ENCODE measurements around the gene C18orf54.
"Not testable (repeated sequence)": the region's sequence is repeated elsewhere in the genome, so short reads cannot be mapped to it uniquely, and the experiment has no call there.

The C18orf54 gene

DNA sequence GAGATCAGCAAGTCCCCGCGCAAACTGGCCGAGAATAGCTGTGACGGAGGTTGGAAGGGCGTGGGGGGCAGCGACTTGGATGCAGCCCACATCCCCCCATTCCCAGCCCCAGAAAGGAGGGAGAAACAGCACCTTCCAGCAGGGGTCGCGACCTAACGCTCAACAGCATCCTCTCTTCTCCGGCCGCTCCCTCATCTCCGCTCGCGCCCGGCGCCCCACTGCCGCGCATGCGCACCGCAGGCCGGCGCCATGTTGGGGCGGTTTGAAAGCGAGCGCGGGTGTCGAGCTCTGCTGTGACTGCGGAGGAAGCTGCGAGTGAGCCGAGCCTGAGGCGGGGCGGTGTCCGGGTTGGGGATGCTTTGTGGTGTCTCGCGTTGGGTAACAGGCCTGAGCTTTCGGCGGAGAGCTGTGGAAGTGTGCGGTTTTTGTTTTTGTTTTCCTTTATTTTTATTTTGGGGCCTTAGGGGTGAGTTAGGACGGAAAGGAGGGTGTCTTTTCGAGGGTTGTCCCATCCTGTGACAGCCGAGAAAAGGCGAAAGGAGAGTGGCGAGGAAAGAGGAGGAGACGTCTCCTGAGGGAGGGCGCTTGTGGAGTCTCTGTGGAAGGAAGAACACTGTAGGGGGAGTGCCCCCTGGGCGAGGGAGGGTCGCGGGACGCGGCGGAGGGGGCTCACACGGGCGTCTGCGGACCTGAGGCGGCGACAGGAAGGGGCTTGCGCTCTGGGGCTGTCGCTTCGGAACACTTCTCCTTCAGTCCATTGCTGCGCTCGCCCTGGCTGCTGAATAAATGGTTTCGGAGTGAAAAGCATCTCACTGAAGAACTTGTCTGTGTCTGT, at the start of gene C18orf54, which contains the start of gene STARD6:
Gene C18orf54 (plus strand): TSS at position 247 of the 835 bp plus-strand sequence. CDS start 2,667 bp downstream, outside the sequence.
Gene STARD6 (minus strand): TSS at position 199 of the 835 bp plus-strand sequence. CDS start 3,285 bp downstream, outside the sequence.
- DNase-seq, result peak; percentile 94

DNA sequence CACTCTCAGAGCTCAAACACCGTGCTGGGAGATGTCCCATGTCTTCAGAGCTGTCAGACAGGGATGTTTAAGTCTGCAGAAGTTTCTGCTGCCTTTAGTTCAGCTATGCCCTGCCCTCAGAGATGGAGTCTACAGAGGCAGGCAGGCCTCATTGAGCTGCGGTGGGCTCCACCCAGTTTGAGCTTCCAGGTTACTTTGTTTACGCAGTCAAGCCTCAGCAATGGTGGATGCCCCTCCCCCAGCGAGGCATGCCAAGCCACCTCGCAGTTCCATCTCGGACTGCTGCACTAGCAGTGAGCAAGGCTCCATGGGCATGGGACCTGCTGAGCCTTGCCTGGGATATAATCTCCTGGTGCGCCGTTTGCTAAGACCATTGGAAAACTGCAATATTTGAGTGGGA, 48.1 kb upstream of the C18orf54 start:
- not testable (repeated sequence) for DNase-seq

GRCh38 chr18:54316071-54316820, 41.5 kb upstream of the C18orf54 start:
- DNase-seq, result no peak

GRCh38 chr18:54323561-54323960, 34.1 kb upstream of the C18orf54 start:
- DNase-seq, result no peak

DNA sequence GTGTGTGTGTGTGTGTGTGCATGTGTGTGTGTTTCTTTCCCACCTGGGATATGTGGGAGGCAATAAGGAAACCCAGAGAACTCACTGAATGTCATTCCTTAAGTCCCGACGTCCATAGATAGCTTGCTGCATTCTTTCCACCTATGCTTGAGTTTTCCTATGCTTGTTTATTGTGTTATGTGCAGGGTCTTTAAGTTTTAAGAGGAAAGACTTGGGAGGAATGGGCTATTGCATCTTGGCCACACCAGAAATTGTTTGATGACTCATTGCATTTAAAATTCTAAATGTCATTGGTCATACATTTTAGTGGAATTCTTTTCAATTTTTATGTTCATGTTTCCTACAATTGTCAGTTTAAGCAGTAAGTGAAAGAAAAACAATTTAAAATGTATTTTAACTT, 33.7 kb upstream of the C18orf54 start:
- no peak for DNase-seq

DNA sequence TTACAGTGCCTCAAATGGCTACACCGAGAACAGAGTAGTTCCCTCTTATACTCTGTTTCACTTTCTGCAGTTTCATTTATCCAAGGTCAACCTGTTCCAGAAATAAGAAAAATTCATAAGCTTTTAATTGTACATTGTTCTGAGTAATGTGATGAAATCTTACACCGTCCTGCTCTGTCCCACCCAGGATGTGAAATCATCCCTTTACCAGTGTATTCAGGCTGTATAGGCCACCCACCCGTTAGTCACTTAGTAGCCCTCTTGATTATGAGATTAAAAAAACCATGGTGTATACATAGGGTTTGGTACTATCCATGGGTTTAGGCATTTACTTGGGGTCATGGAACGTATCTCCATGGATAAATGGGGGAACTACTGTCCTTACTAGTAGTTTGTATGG, 29.9 kb upstream of the C18orf54 start:
- no peak for DNase-seq

DNA sequence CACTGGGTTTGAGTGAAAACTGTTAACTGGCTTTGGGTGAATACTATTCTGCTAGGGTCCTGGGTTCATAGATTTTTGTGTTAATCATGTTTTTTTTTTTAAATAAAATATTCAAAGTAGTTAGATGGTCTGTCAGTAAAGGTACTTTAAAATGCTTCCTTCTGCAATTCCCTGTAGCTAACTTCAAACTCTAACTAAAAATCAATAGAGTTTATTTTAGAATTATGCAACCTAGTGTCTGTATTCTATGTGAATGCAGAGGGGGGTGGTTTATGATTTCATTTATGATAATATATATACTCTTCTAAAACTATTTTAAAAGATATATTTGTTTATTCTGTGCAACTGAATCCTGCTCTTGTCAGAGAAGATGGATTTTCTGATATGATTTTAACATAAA, 27.9 kb upstream of the C18orf54 start:
- no peak for DNase-seq

GRCh38 chr18:54330768-54331548, 26.7 kb upstream of the C18orf54 start:
- DNase-seq, result no peak

- DNase-seq, result no peak
Observed at GRCh38 chr18:54335638-54336173, 22.0 kb upstream of the C18orf54 start.

- DNase-seq, result no peak
Observed at GRCh38 chr18:54338230-54338629, 19.5 kb upstream of the C18orf54 start.

GRCh38 chr18:54351186-54351585, 6.5 kb upstream of the C18orf54 start:
- peak; percentile 36 for DNase-seq

- no peak for DNase-seq
Observed at GRCh38 chr18:54357082-54357659, 535 bp upstream of the C18orf54 start.

GRCh38 chr18:54358495-54359040, 862 bp downstream of the C18orf54 start:
- DNase-seq, result no peak

DNA sequence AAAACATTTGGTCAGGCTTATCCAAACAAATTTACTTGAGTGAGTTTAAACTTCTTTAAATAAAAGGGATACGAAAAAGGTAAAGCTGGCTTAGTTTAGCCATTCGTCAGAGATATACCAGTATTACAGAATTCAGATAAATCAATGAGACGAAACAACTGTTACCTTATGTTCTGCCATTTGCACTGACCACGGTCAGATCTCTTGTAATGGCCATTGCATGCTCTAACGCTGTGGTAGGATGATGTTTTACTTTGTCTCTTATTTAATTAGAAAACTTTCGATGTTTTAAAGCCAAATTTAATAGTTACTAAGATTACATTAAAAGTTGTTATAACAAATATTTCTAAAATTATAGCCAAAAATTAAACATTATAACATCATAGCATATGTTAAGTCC, 1.5 kb downstream of the C18orf54 start:
- DNase-seq, result no peak

DNA sequence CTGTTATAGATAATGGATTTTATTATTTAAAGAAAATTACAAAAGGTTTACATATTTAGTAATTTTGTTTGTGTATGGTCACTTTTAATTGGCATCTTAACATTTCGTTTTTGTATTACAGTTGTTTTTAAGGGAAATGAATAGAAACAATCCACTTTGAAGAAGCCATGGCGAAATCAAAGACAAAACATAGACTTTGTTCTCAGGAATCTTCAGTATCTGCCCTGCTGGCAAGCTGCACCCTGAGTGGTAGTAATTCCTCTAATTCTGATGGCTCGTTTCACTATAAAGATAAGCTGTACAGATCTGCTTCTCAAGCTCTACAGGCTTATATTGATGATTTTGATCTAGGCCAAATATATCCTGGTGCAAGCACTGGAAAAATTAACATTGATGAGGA, 2.7 kb downstream of the C18orf54 start:
- DNase-seq, result no peak

DNA sequence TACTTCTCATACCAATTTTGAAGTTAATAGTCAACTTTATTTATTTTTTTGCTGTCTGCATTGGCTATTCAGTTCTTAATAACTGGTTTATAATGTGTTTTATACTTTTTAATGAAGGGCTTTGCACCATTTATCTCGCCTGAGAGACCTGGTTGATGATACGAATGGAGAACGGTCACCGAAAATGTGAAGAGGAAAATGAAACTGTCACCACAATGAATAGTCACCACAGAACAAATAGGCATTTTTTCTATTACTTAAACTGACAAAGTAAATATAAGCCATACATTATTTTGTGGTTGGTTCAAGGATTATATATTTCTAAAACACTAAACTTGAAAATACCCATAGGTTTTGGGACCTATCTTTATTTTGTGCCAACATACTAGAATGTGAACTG, 20.4 kb downstream of the C18orf54 start:
- DNase-seq, result peak; percentile 38

GRCh38 chr18:54381640-54382039, 23.9 kb downstream of the C18orf54 start:
- DNase-seq, result no peak

DNA sequence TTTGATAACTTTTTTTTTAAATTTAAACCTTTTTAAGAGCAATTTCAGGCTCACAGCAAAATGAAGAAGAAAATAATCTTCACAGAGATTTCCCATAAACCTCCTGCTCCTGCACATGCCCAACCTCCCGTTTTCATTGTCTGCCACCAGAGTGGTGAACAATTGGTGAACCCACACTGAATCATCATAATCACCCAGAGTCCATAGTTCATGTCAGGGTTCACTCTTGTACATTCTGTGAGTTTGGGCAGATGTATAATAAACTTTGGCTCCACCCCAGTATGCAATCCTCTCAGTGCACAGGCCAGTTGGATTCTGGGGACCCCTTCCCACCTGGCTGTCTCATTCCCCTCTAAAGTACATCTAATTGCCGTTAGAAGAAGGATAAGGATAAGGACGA, 24.4 kb downstream of the C18orf54 start:
- DNase-seq, result no peak

- DNase-seq, result no peak
Observed at GRCh38 chr18:54382733-54383252, 25.1 kb downstream of the C18orf54 start.

DNA sequence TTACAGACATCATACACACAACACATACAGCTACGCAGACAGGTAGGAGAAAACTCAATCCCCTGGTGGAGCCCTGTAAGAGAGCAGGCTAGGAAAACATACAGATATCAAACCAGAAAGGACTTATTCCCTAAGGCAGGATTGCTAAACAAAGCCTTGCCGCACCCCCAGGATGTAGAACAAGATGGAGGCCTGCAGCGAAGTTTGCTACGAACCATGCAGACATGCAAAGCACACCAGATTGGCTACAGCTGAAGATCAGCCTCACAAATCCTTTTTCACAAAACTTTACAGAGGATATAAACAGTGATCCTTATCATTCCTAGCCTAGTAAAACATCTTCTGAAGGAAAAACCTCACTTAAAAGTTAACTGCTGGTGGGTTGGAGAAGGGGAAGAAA, 28.3 kb downstream of the C18orf54 start:
- DNase-seq, result no peak

DNA sequence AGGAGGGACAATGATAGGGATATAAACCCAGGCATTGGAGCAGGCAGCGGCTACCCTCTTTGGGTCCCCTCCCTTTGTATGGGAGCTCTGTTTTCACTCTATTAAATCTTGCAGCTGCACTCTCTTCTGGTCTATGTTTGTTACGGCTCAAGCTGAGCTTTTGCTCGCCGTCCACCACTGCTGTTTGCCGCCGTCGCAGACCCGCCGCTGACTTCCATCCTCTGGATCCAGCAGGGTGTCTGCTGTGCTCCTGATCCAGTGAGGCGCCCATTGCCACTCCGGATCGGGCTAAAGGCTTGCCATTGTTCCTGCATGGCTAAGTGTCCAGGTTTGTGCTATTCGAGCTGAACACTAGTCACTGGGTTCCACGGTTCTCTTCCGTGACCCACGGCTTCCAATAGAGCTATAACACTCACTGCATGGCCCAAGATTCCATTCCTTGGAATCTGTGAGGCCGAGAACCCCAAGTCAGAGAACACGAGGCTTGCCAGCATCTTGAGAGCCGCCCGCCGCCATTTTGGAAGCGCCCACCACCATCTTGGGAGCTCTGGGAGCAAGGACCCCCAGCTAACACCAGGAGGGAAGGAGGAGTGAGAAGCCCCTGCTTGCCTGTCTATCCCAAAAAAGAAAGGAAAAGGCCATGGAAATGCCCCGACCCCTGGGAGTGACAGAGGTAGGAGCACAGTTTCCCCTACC, 29.2 kb downstream of the C18orf54 start:
- not testable (repeated sequence) for DNase-seq

Measured in activated CD4-positive, alpha-beta T cell treated with anti-CD3 and anti-CD28 coated beads, Interleukin-10, Interleukin-2, amounts not matched to agents 100 ng/mL and 50 ng/mL, durations not matched to agents 16 hours and 8 hours (primary cell).